ENCODE measurements around the gene WBP2.
A peak's percentile ranks its signal among the peaks of the same experiment; 100 is the strongest.

The WBP2 gene

GRCh38 chr17:75855310-75856061 is at the start of gene WBP2:
TSS of gene WBP2 (minus strand) at chr17:75855335. CDS start at chr17:75855297, 38 bp downstream.
- peak within 1 kb of the TSS; percentile 83 for H3K4me3 ChIP-seq (ENCODE audit: low read depth, low read length)
- no peak; the same call in 1 of the 2 replicates for TF ChIP-seq CTCF (IDR thresholded peaks at IDR 0.05; ENCODE audit: low read depth, low read length)

DNA sequence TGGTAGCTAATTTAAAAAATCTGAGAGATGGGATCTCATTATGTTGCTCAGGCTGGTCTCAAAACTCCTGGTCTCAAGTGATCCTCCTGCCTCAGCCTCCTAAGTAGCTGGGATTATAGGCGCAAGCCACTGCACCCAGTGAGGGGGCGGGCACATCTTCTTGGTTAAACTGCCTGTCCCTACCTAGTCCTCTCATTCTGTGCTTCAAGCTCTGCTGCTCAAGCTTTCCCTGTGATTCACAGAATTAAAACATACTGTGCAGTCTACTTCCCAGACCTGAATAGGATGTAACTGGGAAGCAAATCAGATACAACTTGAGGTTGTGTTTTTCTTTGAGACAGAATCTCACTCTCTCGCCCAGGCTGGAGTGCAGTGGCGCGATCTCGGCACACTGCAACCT is 47.3 kb upstream of the WBP2 start:
- TF ChIP-seq CTCF (IDR thresholded peaks at IDR 0.05; ENCODE audit: low read depth, low read length): no peak
- no peak overlapping the region for H3K4me3 ChIP-seq (ENCODE audit: low read depth, low read length)

DNA sequence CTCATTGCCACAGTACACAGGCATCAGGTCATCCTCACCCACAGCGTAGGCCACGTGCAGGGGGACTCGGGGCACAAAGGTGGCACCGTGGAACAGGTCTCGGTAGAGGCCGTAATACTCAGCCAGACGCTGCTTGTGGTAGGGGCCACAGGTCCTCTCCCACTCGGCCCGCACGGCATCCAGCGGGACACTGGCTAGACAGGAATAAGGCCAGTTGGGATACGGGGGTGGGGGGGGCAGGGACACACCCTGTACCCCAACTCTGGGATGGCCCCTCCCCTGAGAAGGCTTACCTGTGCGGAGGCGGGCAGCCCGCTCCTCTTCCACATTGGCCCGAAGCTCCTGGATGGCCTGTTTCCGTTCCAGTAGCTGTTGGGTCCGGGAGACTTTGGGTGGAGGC is 46.6 kb upstream of the WBP2 start:
- H3K4me3 ChIP-seq (ENCODE audit: low read depth, low read length): no peak overlapping the region
- no peak for TF ChIP-seq CTCF (IDR thresholded peaks at IDR 0.05; ENCODE audit: low read depth, low read length)

GRCh38 chr17:75900691-75901533 is 45.8 kb upstream of the WBP2 start:
- no peak for TF ChIP-seq CTCF (IDR thresholded peaks at IDR 0.05; ENCODE audit: low read depth, low read length)
- H3K4me3 ChIP-seq (ENCODE audit: low read depth, low read length): no peak overlapping the region

DNA sequence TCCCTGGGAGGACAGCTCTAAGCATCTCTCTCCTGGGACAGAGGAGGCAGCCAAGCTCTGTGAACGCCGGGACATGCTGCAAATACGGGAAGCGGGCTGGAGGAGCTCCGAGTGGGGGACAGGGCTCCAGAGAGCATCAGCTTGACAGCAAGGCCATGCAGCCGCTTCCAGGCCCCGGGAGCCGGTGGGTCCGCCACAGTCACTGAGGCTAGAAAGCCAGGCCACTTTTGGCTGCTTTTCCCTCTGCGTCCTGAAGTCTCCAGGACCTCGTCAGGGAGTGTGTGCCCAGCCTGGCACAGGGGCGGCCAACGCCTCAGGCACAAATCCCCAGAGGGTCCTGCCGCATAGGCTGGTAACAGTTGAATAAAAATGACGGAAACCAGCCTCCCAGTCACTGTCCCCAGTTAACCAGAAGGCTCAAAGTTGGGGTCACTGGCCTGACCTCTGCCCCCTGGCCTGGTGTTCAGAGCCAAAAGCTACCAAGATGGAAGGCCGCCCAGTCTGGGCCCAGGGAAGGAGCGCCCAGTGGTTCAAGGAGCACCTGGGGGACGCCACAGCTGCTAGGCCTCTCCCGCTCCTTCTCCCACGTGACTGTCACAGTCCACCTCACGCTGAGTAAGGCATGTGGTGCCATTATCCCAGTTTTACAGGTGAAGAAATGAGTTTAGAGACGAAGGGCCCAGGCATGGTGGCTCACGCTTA is 44.8 kb upstream of the WBP2 start:
- no peak overlapping the region for H3K4me3 ChIP-seq (ENCODE audit: low read depth, low read length)
- no peak for TF ChIP-seq CTCF (IDR thresholded peaks at IDR 0.05; ENCODE audit: low read depth, low read length)

DNA sequence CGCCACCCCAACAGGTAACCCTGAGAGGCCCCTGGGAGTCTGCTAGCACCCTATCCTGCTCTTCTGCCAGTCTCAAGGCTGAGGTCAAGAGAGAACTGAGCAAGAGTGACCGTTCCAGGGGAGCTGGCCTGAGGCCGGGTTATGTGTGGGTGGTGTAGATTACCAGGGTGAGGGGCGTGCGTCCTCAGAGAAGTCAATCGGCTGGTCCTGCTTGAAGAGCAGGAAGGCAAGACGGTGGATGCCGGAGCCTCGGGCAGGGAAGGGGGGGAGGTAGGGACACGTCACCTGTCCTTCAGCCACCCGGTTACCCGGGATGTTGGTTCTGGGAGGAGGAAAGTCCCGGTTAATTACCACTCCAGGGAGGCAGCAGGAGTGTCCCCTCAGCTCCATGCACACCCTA is 44.2 kb upstream of the WBP2 start:
- H3K4me3 ChIP-seq (ENCODE audit: low read depth, low read length): no peak overlapping the region
- TF ChIP-seq CTCF (IDR thresholded peaks at IDR 0.05; ENCODE audit: low read depth, low read length): no peak

All from WI38 (cell line).